K562 (cell line): ENCODE data around the gene FITM1. TPM values are rescaled to one million over a fixed set of nuclear protein-coding genes. Genes with fewer than 3 reads are reported as not detected.

Experiments
- CHAMP1 ChIP-seq: fragments of 450-650 bp; IDR thresholded peaks from 2 replicates; pipeline ENCODE4 v1.6.1; 2016; ENCODE audit warnings: mild to moderate bottlenecking
- CHCHD3 ChIP-seq: fragments of 250-450 bp; sonication (Bioruptor Pico); IDR thresholded peaks from 2 replicates; pipeline ENCODE4 v2.1.2; 2022; ENCODE audit warnings: mild to moderate bottlenecking
- CTBP1 ChIP-seq: fragments of 450-650 bp; IDR thresholded peaks from 2 replicates; pipeline ENCODE4 v1.6.1; 2016; ENCODE audit warnings: borderline replicate concordance
- CTCF ChIP-seq, 3 experiments: IDR thresholded peaks in 2 of 3; conservative IDR thresholded peaks in 1 of 3; 2 replicates each; pipeline ENCODE4 v1.5.1; 2011 to 2012; ENCODE audit warnings: low read length in 3 of 3, mild to moderate bottlenecking in 3 of 3, control low read depth in 2 of 3, improper control_type of control experiment in 1 of 3, inconsistent platforms in 1 of 3, low read depth in 1 of 3, mixed read lengths in 1 of 3, moderate library complexity in 1 of 3; ENCODE audit not compliant: insufficient read depth in 2 of 3
- GATA2 ChIP-seq: sonication (generic); formaldehyde crosslinking; IDR thresholded peaks from 2 replicates; pipeline ENCODE4 v1.4.0; 2020; ENCODE audit warnings: mild to moderate bottlenecking, missing genetic modification reagents
- HES1 ChIP-seq: fragments of 450-650 bp; IDR thresholded peaks from 2 replicates; pipeline ENCODE4 v1.6.1; 2016; ENCODE audit warnings: low read depth, mild to moderate bottlenecking, moderate library complexity
- KDM5B ChIP-seq: fragments of 200-600 bp; sonication (generic); IDR thresholded peaks from 2 replicates; pipeline ENCODE4 v1.6.1; 2012; ENCODE audit warnings: low read depth, mild to moderate bottlenecking, moderate library complexity, low read length, control low read depth, inconsistent platforms; ENCODE audit not compliant: insufficient replicate concordance
- NCOR1 ChIP-seq: fragments of 450-650 bp; IDR thresholded peaks from 2 replicates; pipeline ENCODE4 v1.6.1; 2016; ENCODE audit warnings: mild to moderate bottlenecking, moderate library complexity
- POLR2H ChIP-seq: IDR thresholded peaks from 2 replicates; pipeline ENCODE4 v1.6.1; 2016; ENCODE audit warnings: missing genetic modification characterization, low read depth, mild to moderate bottlenecking, control low read depth, missing compliant biosample characterization, moderate library complexity
- SAFB ChIP-seq: fragments of 200-400 bp; formaldehyde crosslinking; IDR thresholded peaks from 2 replicates; pipeline ENCODE4 v1.6.1; 2017; ENCODE audit warnings: low read depth, low read length, borderline replicate concordance
- TEAD4 ChIP-seq, 2 experiments: sonication (generic) in 1 of 2; formaldehyde crosslinking in 1 of 2; IDR thresholded peaks; 2 replicates each; pipeline versions ENCODE4 v1.6.1 to v1.8.0; 2012 to 2022; ENCODE audit warnings: borderline replicate concordance in 1 of 2, inconsistent platforms in 1 of 2, low read length in 1 of 2, mild to moderate bottlenecking in 1 of 2, missing genetic modification reagents in 1 of 2
- THRAP3 ChIP-seq: fragments of 450-650 bp; IDR thresholded peaks from 2 replicates; pipeline ENCODE4 v1.6.1; 2016; ENCODE audit warnings: mild to moderate bottlenecking, inconsistent platforms, borderline replicate concordance
- ZFPM2 ChIP-seq: fragments of 250-450 bp; sonication (Bioruptor Pico); IDR thresholded peaks from 2 replicates; pipeline ENCODE4 v1.5.1; 2022; ENCODE audit warnings: mild to moderate bottlenecking
- ZNF384 ChIP-seq: IDR thresholded peaks from 2 replicates; pipeline ENCODE4 v1.6.1; 2012; ENCODE audit warnings: low read depth, low read length, improper control_type of control experiment
- ZNF445 ChIP-seq: fragments of 250-450 bp; sonication (Bioruptor Pico); IDR thresholded peaks from 2 replicates; pipeline ENCODE4 v1.4.0; 2020; ENCODE audit warnings: low read depth, mild to moderate bottlenecking, moderate library complexity
- ZNF518B ChIP-seq: fragments of 250-450 bp; sonication (Bioruptor Pico); IDR thresholded peaks from 2 replicates; pipeline ENCODE4 v1.5.0; 2021; ENCODE audit warnings: mild to moderate bottlenecking, moderate library complexity
- polyA plus RNA-seq, 8 experiments: library from polyadenylated mRNA; depleted of rRNA in 4 of 8; stranded (reverse) in 5 of 8; unstranded in 3 of 8; fragments of >200 nt; fragmentation: Nextera tagmentation in 2 of 8; fragmentation: Illumina TruSeq in 1 of 8; extraction: Ambion mirVana in 2 of 8; extraction: Trizol in 1 of 8; gene quantifications; 2 replicates each; pipeline versions ENCODE4 v1.2.1 to v1.2.3, GENCODE V29; 2011 to 2014; ENCODE audit warnings: inconsistent platforms in 1 of 8, missing spikeins in 1 of 8
- total RNA-seq, 7 experiments: library from RNA; depleted of rRNA in 6 of 7; stranded (reverse); fragments of >200 nt in 6 of 7; fragmentation: Illumina TruSeq in 2 of 7; extraction: Trizol in 2 of 7; gene quantifications; 2 replicates each; pipeline versions ENCODE4 v1.2.1 to v1.2.3, GENCODE V29; 2011 to 2021; ENCODE audit warnings: low replicate concordance in 1 of 7

Gene FITM1
- total and polyA plus RNA-seq, 9 of the 15 experiments (the other 6 are each of a cell fraction or from before 2014, with no cell fraction given) = 0.09 to 0.20 TPM; not detected in 7

- no peak for TF ChIP-seq CHAMP1
- TF ChIP-seq ZFPM2 (CRISPR knock-in tag) = no peak
- peak; percentile 53; the same call in 1 of the 2 replicates for TF ChIP-seq GATA2 (CRISPR knock-in tag)
- 0 out of 2 replicates have a peak, but pooled peaks have one; percentile 4 for TF ChIP-seq NCOR1
- no peak for TF ChIP-seq ZNF384
- no peak for TF ChIP-seq CTCF (IDR thresholded peaks at IDR 0.05 in 2 of 3, conservative IDR thresholded peaks at IDR 0.05 in 1 of 3; ENCODE audit: insufficient read depth in 2 of 3, low read depth in 1 of 3, low read length in 3 of 3)
- no peak for TF ChIP-seq ZNF518B (CRISPR knock-in tag)
- no peak for TF ChIP-seq HES1
- TF ChIP-seq TEAD4 (IDR thresholded peaks at IDR 0.05; ENCODE audit: low read length) = no peak
- no peak for TF ChIP-seq TEAD4 (CRISPR knock-in tag; IDR thresholded peaks at IDR 0.05; ENCODE audit: borderline replicate concordance)
- no peak for TF ChIP-seq THRAP3
- TF ChIP-seq CTBP1 = peak; percentile 29
- no peak for TF ChIP-seq ZNF445 (CRISPR knock-in tag)
- no peak for TF ChIP-seq CHCHD3 (CRISPR knock-in tag)
- peak; percentile 92 for TF ChIP-seq POLR2H
- TF ChIP-seq KDM5B = peak; percentile 85
- TF ChIP-seq SAFB = no peak
Observed at GRCh38 chr14:24093901-24094840, 36.3 kb upstream of the FITM1 start, which contains the start of gene PCK2 (continued).
